IMR-90 (cell line): ENCODE results near the gene PPRC1. TPM values are rescaled to one million over a fixed set of nuclear protein-coding genes. Genes with fewer than 3 reads are reported as not detected.

Experiments
- ATAC-seq: fragments of 200-7000 bp; cut with Tn5 transposase; 2 replicates; pipeline ENCODE4 v1.9.1; 2020; ENCODE audit warnings: low read depth, mild to moderate bottlenecking, moderate library complexity
- BruUV-seq: library from RNA; stranded (reverse); fragments of 400-500 nt; replicated peaks from 2 replicates; lab custom pipeline; 2021; lab: Mats Ljungman, UMichigan
- CTCF ChIA-PET: fragments of 300-600 bp; formaldehyde crosslinking; extraction: SDS; loops from one replicate; lab custom pipeline; 2021; ENCODE audit warnings: antibody characterized with exemption; lab: Yijun Ruan, JAX
- POLR2A ChIA-PET: fragments of 300-600 bp; sonication (Branson Sonifier 250); formaldehyde crosslinking; loops from one replicate; lab custom pipeline; 2022; ENCODE audit warnings: antibody characterized with exemption; ENCODE audit not compliant: unreplicated experiment; lab: Charles Lee
- DNase-seq: peaks from one replicate; pipeline ENCODE4 v3.0.0; 2013
- H2AFZ ChIP-seq: replicated peaks from 2 replicates; pipeline ENCODE3; 2013; ENCODE audit warnings: low read length, mild to moderate bottlenecking; ENCODE audit not compliant: poor library complexity
- H2AK5ac ChIP-seq: 2 replicates; pipeline ENCODE4 v1.6.1; 2013; ENCODE audit warnings: low read depth, low read length, inconsistent platforms
- H2AK9ac ChIP-seq: replicated peaks from 2 replicates; pipeline ENCODE3; 2013; ENCODE audit warnings: mild to moderate bottlenecking, low read depth, low read length, moderate library complexity; ENCODE audit not compliant: poor library complexity
- H2BK120ac ChIP-seq: 2 replicates; pipeline ENCODE4 v1.6.1; 2013; ENCODE audit warnings: low read depth, low read length, inconsistent platforms
- H2BK15ac ChIP-seq: 3 replicates; pipeline ENCODE4 v1.6.1; 2013; ENCODE audit warnings: low read depth, low read length, inconsistent platforms
- H2BK20ac ChIP-seq: 2 replicates; pipeline ENCODE4 v1.6.1; 2013; ENCODE audit warnings: low read depth, mild to moderate bottlenecking, inconsistent platforms, low read length, moderate library complexity
- H2BK5ac ChIP-seq: 2 replicates; pipeline ENCODE4 v1.6.1; 2013; ENCODE audit warnings: mild to moderate bottlenecking, low read depth, low read length, inconsistent platforms; ENCODE audit not compliant: poor library complexity, severe bottlenecking
- H3K14ac ChIP-seq: replicated peaks from 2 replicates; pipeline ENCODE4 v1.6.1; 2013; ENCODE audit warnings: low read depth, low read length, inconsistent platforms
- H3K18ac ChIP-seq: 2 replicates; pipeline ENCODE4 v1.6.1; 2013; ENCODE audit warnings: low read depth, low read length, control low read depth
- H3K23ac ChIP-seq: 2 replicates; pipeline ENCODE4 v1.6.1; 2013; ENCODE audit warnings: low read depth, low read length, inconsistent platforms
- H3K27ac ChIP-seq: 2 replicates; pipeline ENCODE4 v1.5.1; 2013; ENCODE audit warnings: mild to moderate bottlenecking, control low read depth, low read length; ENCODE audit not compliant: insufficient read depth
- H3K27me3 ChIP-seq: 2 replicates; pipeline ENCODE4 v1.6.1; 2013; ENCODE audit warnings: low read length; ENCODE audit not compliant: control insufficient read depth, insufficient read depth
- H3K36me3 ChIP-seq: 2 replicates; pipeline ENCODE4 v1.6.1; 2013; ENCODE audit warnings: low read length, mixed read lengths; ENCODE audit not compliant: control insufficient read depth, insufficient read depth
- H3K4ac ChIP-seq: 2 replicates; pipeline ENCODE4 v1.6.1; 2013; ENCODE audit warnings: low read depth, low read length, inconsistent platforms
- H3K4me1 ChIP-seq: 2 replicates; pipeline ENCODE4 v1.6.1; 2013; ENCODE audit warnings: low read length, mixed read lengths; ENCODE audit not compliant: control insufficient read depth, insufficient read depth
- H3K4me2 ChIP-seq: 2 replicates; pipeline ENCODE4 v1.6.1; 2013; ENCODE audit warnings: low read depth, mild to moderate bottlenecking, control low read depth, low read length, moderate library complexity
- H3K4me3 ChIP-seq: 2 replicates; pipeline ENCODE4 v1.5.1; 2013; ENCODE audit warnings: low read depth, mild to moderate bottlenecking, control low read depth, low read length, moderate library complexity; ENCODE audit not compliant: insufficient read depth
- H3K56ac ChIP-seq: 2 replicates; pipeline ENCODE4 v1.6.1; 2013; ENCODE audit warnings: low read length, inconsistent platforms; ENCODE audit not compliant: insufficient read depth; ENCODE audit errors: extremely low read depth
- H3K79me1 ChIP-seq, 2 experiments: 2 replicates each; pipeline ENCODE4 v1.6.1; 2013; ENCODE audit warnings: low read length in 2 of 2, inconsistent platforms in 1 of 2, low read depth in 1 of 2
- H3K9ac ChIP-seq: 2 replicates; pipeline ENCODE4 v1.6.1; 2013; ENCODE audit warnings: low read depth, low read length, control low read depth
- H3K9me1 ChIP-seq: 2 replicates; pipeline ENCODE4 v1.6.1; 2013; ENCODE audit warnings: low read length, inconsistent platforms; ENCODE audit not compliant: insufficient read depth
- H3K9me3 ChIP-seq: 2 replicates; pipeline ENCODE4 v1.6.1; 2013; ENCODE audit warnings: low read length; ENCODE audit not compliant: control insufficient read depth, insufficient read depth
- H4K20me1 ChIP-seq: 2 replicates; pipeline ENCODE4 v1.6.1; 2013; ENCODE audit warnings: low read length, inconsistent platforms; ENCODE audit not compliant: insufficient read depth
- H4K5ac ChIP-seq: 2 replicates; pipeline ENCODE4 v1.6.1; 2013; ENCODE audit warnings: mild to moderate bottlenecking, low read depth, low read length, control low read depth
- H4K8ac ChIP-seq, 2 experiments: 2 replicates each; pipeline ENCODE4 v1.6.1; 2013; ENCODE audit warnings: low read depth in 2 of 2, low read length in 2 of 2, control low read depth in 1 of 2, inconsistent platforms in 1 of 2
- H4K91ac ChIP-seq: 2 replicates; pipeline ENCODE4 v1.6.1; 2013; ENCODE audit warnings: low read depth, low read length, inconsistent platforms; ENCODE audit not compliant: insufficient read depth
- BHLHE40 ChIP-seq: fragments of 150-350 bp; IDR thresholded peaks from 2 replicates; pipeline ENCODE4 v1.6.1; 2016; ENCODE audit warnings: mild to moderate bottlenecking, low read depth, low read length
- CEBPB ChIP-seq: IDR thresholded peaks from 2 replicates; pipeline ENCODE4 v1.6.1; 2012; ENCODE audit warnings: low read depth, low read length, improper control_type of control experiment
- CHD1 ChIP-seq: IDR thresholded peaks from 2 replicates; pipeline ENCODE4 v1.6.1; 2012; ENCODE audit warnings: low read depth, low read length, improper control_type of control experiment
- ELK1 ChIP-seq: fragments of 150-350 bp; IDR thresholded peaks from 2 replicates; pipeline ENCODE4 v1.6.1; 2016; ENCODE audit warnings: low read depth, mild to moderate bottlenecking, low read length, moderate library complexity, borderline replicate concordance
- FOS ChIP-seq: fragments of 150-350 bp; IDR thresholded peaks from 2 replicates; pipeline ENCODE4 v1.6.1; 2016; ENCODE audit warnings: low read depth, low read length
- MAFK ChIP-seq: IDR thresholded peaks from 2 replicates; pipeline ENCODE4 v1.6.1; 2012; ENCODE audit warnings: low read depth, low read length, improper control_type of control experiment
- MAZ ChIP-seq: IDR thresholded peaks from 2 replicates; pipeline ENCODE4 v1.6.1; 2012; ENCODE audit warnings: low read depth, mild to moderate bottlenecking, low read length, improper control_type of control experiment, moderate library complexity, borderline replicate concordance
- MXI1 ChIP-seq: IDR thresholded peaks from 2 replicates; pipeline ENCODE4 v1.6.1; 2012; ENCODE audit warnings: low read depth, mild to moderate bottlenecking, low read length, moderate library complexity, borderline replicate concordance
- NFE2L2 ChIP-seq: fragments of 150-350 bp; IDR thresholded peaks from 2 replicates; pipeline ENCODE4 v1.6.1; 2016; ENCODE audit warnings: low read depth, mild to moderate bottlenecking, low read length
- POLR2A ChIP-seq: IDR thresholded peaks from 2 replicates; pipeline ENCODE4 v1.6.1; 2012; ENCODE audit warnings: mild to moderate bottlenecking, low read depth, low read length
- RAD21 ChIP-seq: IDR thresholded peaks from 2 replicates; pipeline ENCODE4 v1.6.1; 2012; ENCODE audit warnings: low read length, improper control_type of control experiment
- RCOR1 ChIP-seq: IDR thresholded peaks from 2 replicates; pipeline ENCODE4 v1.6.1; 2012; ENCODE audit warnings: mild to moderate bottlenecking, low read length, improper control_type of control experiment; ENCODE audit not compliant: insufficient replicate concordance
- SMC3 ChIP-seq: fragments of 150-350 bp; IDR thresholded peaks from 2 replicates; pipeline ENCODE4 v1.6.1; 2016; ENCODE audit warnings: low read depth, mild to moderate bottlenecking, antibody characterized with exemption, low read length, moderate library complexity
- USF2 ChIP-seq: fragments of 150-350 bp; IDR thresholded peaks from 2 replicates; pipeline ENCODE4 v1.6.1; 2017; ENCODE audit warnings: mild to moderate bottlenecking, antibody characterized with exemption, low read length, low read depth
- WGBS, 2 experiments: methylation state at CpG; one replicate each; pipeline versions ENCODE4 v1.1.5 to v1.1.7; 2013; ENCODE audit warnings: missing lambda C conversion rate in 2 of 2; ENCODE audit not compliant: insufficient read length in 1 of 2; ENCODE audit errors: extremely low coverage in 2 of 2; 5-methylcytosine and 5-hydroxymethylcytosine counted together
- dilution Hi-C: fragments of 300-500 bp; cut with HindIII; formaldehyde crosslinking; loops from one replicate; pipeline ENCODE4 v1.14.3; 2018; ENCODE audit warnings: low sequenced_read_pairs; ENCODE audit not compliant: unreplicated experiment
- in situ Hi-C: fragments of 300-500 bp; cut with MboI; formaldehyde crosslinking; loops from 3 replicates; pipeline ENCODE4 v1.14.3; 2019; ENCODE audit warnings: low sequenced_read_pairs, inconsistent platforms, mixed read lengths
- intact Hi-C: fragments of 100-400 bp; cut with micrococcal nuclease; formaldehyde crosslinking; loops from 2 replicates; pipeline ENCODE4 v1.10.0; 2022
- polyA plus RNA-seq, 3 experiments: library from polyadenylated mRNA; depleted of rRNA; stranded (reverse); fragments of >200 nt; gene quantifications; 2 replicates each; pipeline ENCODE4 v1.2.3, GENCODE V29; 2012; ENCODE audit warnings: low replicate concordance in 1 of 3
- total RNA-seq: library from RNA; depleted of rRNA; stranded (reverse); fragments of >200 nt; gene quantifications from 2 replicates; pipeline ENCODE4 v1.2.3, GENCODE V29; 2012
- TF ChIP-seq, protein P1 (sequence below): conservative IDR thresholded peaks from 2 replicates; pipeline ENCODE4 v1.5.1; 2012; ENCODE audit warnings: mild to moderate bottlenecking, low read depth, low read length, improper control_type of control experiment

Gene PPRC1
- total and polyA plus RNA-seq, 2 of the 4 experiments (the other 2 are of a cell fraction) = 11.8 to 38.7 TPM

- Histone ChIP-seq H4K91ac (no peak overlapping the region), H3K4me3 (no peak overlapping the region), H2BK120ac (no peak overlapping the region), H3K4ac (no peak overlapping the region), H3K9me1 (peaks cover 46% of the 10 kb centered on the region), H3K56ac (no peak overlapping the region), H2AK5ac (no peak overlapping the region), H3K23ac (no peak overlapping the region), H4K20me1 (peaks cover 86% of the 10 kb centered on the region), H3K27me3 (no peaks in the 10 kb centered on the region), H3K36me3 (peaks cover 63% of the 10 kb centered on the region), H2BK5ac (no peak overlapping the region), H3K9me3 (no peaks in the 10 kb centered on the region), H3K14ac (no peak overlapping the region), H4K8ac (no peak overlapping the region), H2AK9ac (no peak overlapping the region), H3K18ac (no peak overlapping the region), H2BK15ac (no peak overlapping the region), H2AFZ (no peak overlapping the region), H3K4me1 (peaks cover 4% of the 10 kb centered on the region; the same call in 1 of the 2 replicates), H3K4me2 (no peak overlapping the region), H3K27ac (no peak overlapping the region), H3K79me1 (peaks cover 28 to 86% of the 10 kb centered on the region in 2 experiments), H3K9ac (no peak overlapping the region), H2BK20ac (no peak overlapping the region), H4K5ac (no peak overlapping the region)
- POLR2A ChIA-PET = no interaction called here
- intact Hi-C loops (no loop called here), in situ Hi-C loops (no loop called here), dilution Hi-C loops (no loop called here)
- TF ChIP-seq NFE2L2 = no peak
- TF ChIP-seq RCOR1 = no peak
- TF ChIP-seq MXI1 = no peak
- TF ChIP-seq POLR2A = no peak
- TF ChIP-seq RAD21 = no peak
- no peak for TF ChIP-seq MAZ
- TF ChIP-seq ELK1 = no peak
- no peak for TF ChIP-seq CHD1
- TF ChIP-seq, protein P1, sequence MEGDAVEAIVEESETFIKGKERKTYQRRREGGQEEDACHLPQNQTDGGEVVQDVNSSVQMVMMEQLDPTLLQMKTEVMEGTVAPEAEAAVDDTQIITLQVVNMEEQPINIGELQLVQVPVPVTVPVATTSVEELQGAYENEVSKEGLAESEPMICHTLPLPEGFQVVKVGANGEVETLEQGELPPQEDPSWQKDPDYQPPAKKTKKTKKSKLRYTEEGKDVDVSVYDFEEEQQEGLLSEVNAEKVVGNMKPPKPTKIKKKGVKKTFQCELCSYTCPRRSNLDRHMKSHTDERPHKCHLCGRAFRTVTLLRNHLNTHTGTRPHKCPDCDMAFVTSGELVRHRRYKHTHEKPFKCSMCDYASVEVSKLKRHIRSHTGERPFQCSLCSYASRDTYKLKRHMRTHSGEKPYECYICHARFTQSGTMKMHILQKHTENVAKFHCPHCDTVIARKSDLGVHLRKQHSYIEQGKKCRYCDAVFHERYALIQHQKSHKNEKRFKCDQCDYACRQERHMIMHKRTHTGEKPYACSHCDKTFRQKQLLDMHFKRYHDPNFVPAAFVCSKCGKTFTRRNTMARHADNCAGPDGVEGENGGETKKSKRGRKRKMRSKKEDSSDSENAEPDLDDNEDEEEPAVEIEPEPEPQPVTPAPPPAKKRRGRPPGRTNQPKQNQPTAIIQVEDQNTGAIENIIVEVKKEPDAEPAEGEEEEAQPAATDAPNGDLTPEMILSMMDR = no peak
- TF ChIP-seq FOS = no peak
- TF ChIP-seq MAFK = no peak
- TF ChIP-seq BHLHE40 = no peak
- no peak for TF ChIP-seq USF2
- TF ChIP-seq SMC3 = no peak
- no peak for TF ChIP-seq CEBPB
- DNase-seq (no peak), ATAC-seq (no peak)
- CTCF ChIA-PET = no interaction called here
- BruUV-seq = no TSS peak
- WGBS, 2 experiments = 92% methylated on average over 2 of the region's 4 CpGs; no CpG with 5 or more reads in 1 of the 2 experiments
Observed at GRCh38 chr10:102140218-102140617, 7.4 kb downstream of the PPRC1 start.
